Stimulated activated CD8-positive, alpha-beta memory T cell treated with anti-CD3 and anti-CD28 coated beads, Interleukin-4, amount 100 ng/mL, for 1 hour (primary cell): ENCODE results near the gene LGALS9B.
"Not testable (repeated sequence)": the region's sequence is repeated elsewhere in the genome, so short reads cannot be mapped to it uniquely, and the experiment has no call there.

ENCODE experiments used
- DNase-seq, 2 donors: peaks; one replicate each; pipeline ENCODE4 v3.0.0-alpha.2; 2020; ENCODE audit warnings: low read depth in 2 of 2, low spot score in 1 of 2

Gene LGALS9B

GRCh38 chr17:20467447-20467846 is at the start of gene LGALS9B:
TSS of gene LGALS9B (minus strand) at chr17:20467539. CDS start at chr17:20467470, 69 bp downstream.
- not testable (repeated sequence) for DNase-seq

GRCh38 chr17:20516986-20517385 is 49.6 kb upstream of the LGALS9B start:
- DNase-seq: not testable (repeated sequence)

GRCh38 chr17:20515099-20515498 is 47.8 kb upstream of the LGALS9B start:
- DNase-seq: not testable (repeated sequence)

GRCh38 chr17:20513539-20513938 is 46.2 kb upstream of the LGALS9B start:
- not testable (repeated sequence) for DNase-seq

GRCh38 chr17:20512378-20512777 is 45.0 kb upstream of the LGALS9B start:
- not testable (repeated sequence) for DNase-seq

- not testable (repeated sequence) for DNase-seq
Measured at GRCh38 chr17:20511778-20512177, 44.4 kb upstream of the LGALS9B start.

- DNase-seq: not testable (repeated sequence)
Measured at GRCh38 chr17:20505333-20505732, 38.0 kb upstream of the LGALS9B start.

GRCh38 chr17:20504388-20505066 is 37.2 kb upstream of the LGALS9B start:
- not testable (repeated sequence) for DNase-seq

- DNase-seq: not testable (repeated sequence)
Measured at GRCh38 chr17:20501896-20502295, 34.6 kb upstream of the LGALS9B start.

- DNase-seq: not testable (repeated sequence)
Measured at GRCh38 chr17:20500346-20500745, 33.0 kb upstream of the LGALS9B start.

- DNase-seq: not testable (repeated sequence)
Measured at GRCh38 chr17:20495420-20495819, 28.1 kb upstream of the LGALS9B start.

GRCh38 chr17:20494735-20495134 is 27.4 kb upstream of the LGALS9B start:
- not testable (repeated sequence) for DNase-seq

GRCh38 chr17:20494147-20494546 is 26.8 kb upstream of the LGALS9B start:
- not testable (repeated sequence) for DNase-seq

GRCh38 chr17:20492971-20493370 is 25.6 kb upstream of the LGALS9B start:
- DNase-seq: not testable (repeated sequence)

- not testable (repeated sequence) for DNase-seq
Measured at GRCh38 chr17:20492099-20492498, 24.8 kb upstream of the LGALS9B start.

- DNase-seq: not testable (repeated sequence)
Measured at GRCh38 chr17:20484930-20485329, 17.6 kb upstream of the LGALS9B start.

GRCh38 chr17:20479889-20480591 is 12.7 kb upstream of the LGALS9B start:
- DNase-seq: not testable (repeated sequence)

- DNase-seq: not testable (repeated sequence)
Measured at GRCh38 chr17:20477398-20478071, 10.2 kb upstream of the LGALS9B start.

GRCh38 chr17:20475137-20475831 is 7.9 kb upstream of the LGALS9B start:
- not testable (repeated sequence) for DNase-seq

- DNase-seq: not testable (repeated sequence)
Measured at GRCh38 chr17:20474081-20474480, 6.7 kb upstream of the LGALS9B start.

GRCh38 chr17:20469946-20470345 is 2.6 kb upstream of the LGALS9B start:
- DNase-seq: not testable (repeated sequence)
